Aorta (tissue), 5 donors: Measurements from ENCODE around the gene SHROOM1. TPM values are rescaled to one million over a fixed set of nuclear protein-coding genes. Genes with fewer than 3 reads are reported as not detected.
A peak's percentile ranks its signal among the peaks of the same experiment; 100 is the strongest.

Source experiments
- ATAC-seq: fragments of 200-7000 bp; cut with Tn5 transposase; one replicate; pipeline ENCODE4 v1.9.1; 2022; ENCODE audit warnings: moderate library complexity; ENCODE audit not compliant: low FRiP score
- DNase-seq, 2 donors: peaks; one replicate each; pipeline ENCODE4 v3.0.0-alpha.2; 2020
- H3K27ac ChIP-seq, 2 donors: one replicate each; pipeline ENCODE4 v1.5.1; 2013; ENCODE audit warnings: low read length in 2 of 2, mild to moderate bottlenecking in 2 of 2, moderate library complexity in 2 of 2, control low read depth in 1 of 2, inconsistent platforms in 1 of 2, low read depth in 1 of 2
- H3K27me3 ChIP-seq, 2 donors: one replicate each; pipeline ENCODE4 v1.6.1; 2013; ENCODE audit warnings: control low read depth in 1 of 2, low read length in 1 of 2, mild to moderate bottlenecking in 1 of 2, moderate library complexity in 1 of 2; ENCODE audit not compliant: insufficient read depth in 2 of 2, control insufficient read depth in 1 of 2
- H3K36me3 ChIP-seq, 2 donors: one replicate each; pipeline ENCODE4 v1.6.1; 2013; ENCODE audit warnings: control low read depth in 1 of 2, low read length in 1 of 2, mild to moderate bottlenecking in 1 of 2; ENCODE audit not compliant: insufficient read depth in 2 of 2, control insufficient read depth in 1 of 2
- H3K4me1 ChIP-seq, 2 donors: one replicate each; pipeline ENCODE4 v1.6.1; 2013; ENCODE audit warnings: low read length in 2 of 2, control low read depth in 1 of 2, mild to moderate bottlenecking in 1 of 2, moderate library complexity in 1 of 2; ENCODE audit not compliant: insufficient read depth in 2 of 2, control insufficient read depth in 1 of 2
- H3K4me3 ChIP-seq, 2 donors: one replicate each; pipeline ENCODE4 v1.5.1; 2013; ENCODE audit warnings: low read length in 2 of 2, control low read depth in 1 of 2, mild to moderate bottlenecking in 1 of 2
- H3K9me3 ChIP-seq: one replicate; pipeline ENCODE4 v1.6.1; 2013; ENCODE audit warnings: mild to moderate bottlenecking, low read length; ENCODE audit not compliant: control insufficient read depth
- WGBS, 2 donors: extraction: QIAGEN DNeasy Blood & Tissue Kit; methylation state at CpG; one replicate each; pipeline ENCODE4 v1.1.7; 2013; 5-methylcytosine and 5-hydroxymethylcytosine counted together
- intact Hi-C, 2 donors: fragments of 100-400 bp; cut with DNase I; formaldehyde crosslinking; loops; one replicate each; pipeline versions ENCODE4 v1.14.2 to v1.15.0; 2022
- polyA plus RNA-seq, 2 donors: library from polyadenylated mRNA; stranded (reverse); fragments of 200-250 nt; gene quantifications; one replicate each; pipeline ENCODE4 v1.2.3, GENCODE V29; 2013
- total RNA-seq, 2 donors: library from RNA; stranded (reverse); fragmentation: NEBNext Ultra II Directional; extraction: Animal tissue kit (Norgen Biotek cat#: 25700); gene quantifications; one replicate each; pipeline ENCODE4 v1.2.1, GENCODE V29; 2021
- donor health status: healthy with polysubstance abuse.
- donor health status: Bipolar disorder and iron deficiency.
- donor health status: DM: no; HTN: no; CAD: no.
- donor health status: DM: no; HTN: no; CAD: no.
- donor health status: DM: yes; HTN: yes; CAD: no.

SHROOM1 gene
- total and polyA plus RNA-seq, 4 donors: 1.4 to 15.0 (median 8.9) TPM

GRCh38 chr5:132785365-132785764 is 45.1 kb downstream of the SHROOM1 start:
- 5 to 9% methylated on average over 5 of the region's 5 CpGs for WGBS, 2 donors
- no peak for ATAC-seq
- Histone ChIP-seq H3K36me3 (no peaks in the 10 kb centered on the region), H3K4me3 (no peak overlapping the region), H3K27ac (no peak overlapping the region), H3K9me3 (no peaks in the 10 kb centered on the region), H3K27me3 (no peaks in the 10 kb centered on the region), H3K4me1 (peaks cover 0 to 9% of the 10 kb centered on the region in 2 donors)
- intact Hi-C loops: no loop called here
- no peak for DNase-seq

GRCh38 chr5:132782101-132782500 is 48.3 kb downstream of the SHROOM1 start:
- intact Hi-C loops: no loop called here
- no peaks in the 10 kb centered on the region for H3K36me3 ChIP-seq
- WGBS, 2 donors: 51 to 68% methylated on average over 4 of the region's 4 CpGs
- peaks cover 0 to 8% of the 10 kb centered on the region in 2 donors for H3K4me1 ChIP-seq
- H3K27ac ChIP-seq: peak overlapping the region in 1 of 2 donors; percentile 42
- peak; percentile 19 to 55 for DNase-seq
- no peak for ATAC-seq
- H3K27me3 ChIP-seq: no peaks in the 10 kb centered on the region
- no peak overlapping the region for H3K4me3 ChIP-seq
- no peaks in the 10 kb centered on the region for H3K9me3 ChIP-seq

- ATAC-seq (no peak), DNase-seq (no peak)
- Histone ChIP-seq H3K27ac (no peak overlapping the region), H3K4me1 (peaks cover 0 to 8% of the 10 kb centered on the region in 2 donors), H3K27me3 (no peaks in the 10 kb centered on the region), H3K9me3 (no peaks in the 10 kb centered on the region), H3K4me3 (no peak overlapping the region), H3K36me3 (no peaks in the 10 kb centered on the region)
- intact Hi-C loops: no loop called here
- 97 to 98% methylated on average over 4 of the region's 4 CpGs for WGBS, 2 donors
Measured at GRCh38 chr5:132781029-132781428, 49.4 kb downstream of the SHROOM1 start.

- Histone ChIP-seq H3K4me3 (no peak overlapping the region), H3K4me1 (peaks cover 0 to 8% of the 10 kb centered on the region in 2 donors), H3K9me3 (no peaks in the 10 kb centered on the region), H3K27me3 (no peaks in the 10 kb centered on the region), H3K27ac (no peak overlapping the region), H3K36me3 (no peaks in the 10 kb centered on the region)
- intact Hi-C loops: no loop called here
- WGBS, 2 donors: 91 to 97% methylated on average over 1 of the region's 1 CpG
- ATAC-seq (no peak), DNase-seq (no peak)
Measured at GRCh38 chr5:132780577-132780976, 49.9 kb downstream of the SHROOM1 start.

- no peak for ATAC-seq
- no peaks in the 10 kb centered on the region for H3K36me3 ChIP-seq
- H3K27ac ChIP-seq: no peak overlapping the region
- 80 to 82% methylated on average over 3 of the region's 3 CpGs for WGBS, 2 donors
- no peak overlapping the region for H3K4me3 ChIP-seq
- no peaks in the 10 kb centered on the region for H3K27me3 ChIP-seq
- peaks cover 0 to 4% of the 10 kb centered on the region in 2 donors for H3K4me1 ChIP-seq
- no peak for DNase-seq
- intact Hi-C loops: no loop called here
- H3K9me3 ChIP-seq: no peaks in the 10 kb centered on the region
Measured at GRCh38 chr5:132779961-132780360, 50.5 kb downstream of the SHROOM1 start.

GRCh38 chr5:132778856-132779255 is 51.6 kb downstream of the SHROOM1 start:
- WGBS, 2 donors: 72% methylated on average over 5 of the region's 5 CpGs
- DNase-seq (no peak), ATAC-seq (no peak)
- H3K4me1 ChIP-seq: peaks cover 1 to 4% of the 10 kb centered on the region in 2 donors
- no peak overlapping the region for H3K27ac ChIP-seq
- H3K4me3 ChIP-seq: no peak overlapping the region
- intact Hi-C loops: no loop called here
- no peaks in the 10 kb centered on the region for H3K9me3 ChIP-seq
- H3K27me3 ChIP-seq: no peaks in the 10 kb centered on the region
- H3K36me3 ChIP-seq: no peaks in the 10 kb centered on the region

- 47 to 54% methylated on average over 4 of the region's 4 CpGs for WGBS, 2 donors
- H3K9me3 ChIP-seq: no peaks in the 10 kb centered on the region
- peak overlapping the region in 1 of 2 donors; percentile 97 for H3K4me3 ChIP-seq
- H3K27me3 ChIP-seq: no peaks in the 10 kb centered on the region
- peaks cover 4 to 5% of the 10 kb centered on the region in 2 donors for H3K4me1 ChIP-seq
- peak overlapping the region in 1 of 2 donors; percentile 91 for H3K27ac ChIP-seq
- ATAC-seq (no peak), DNase-seq (no peak)
- intact Hi-C loops: no loop called here
- no peaks in the 10 kb centered on the region for H3K36me3 ChIP-seq
Measured at GRCh38 chr5:132778129-132778528, 52.3 kb downstream of the SHROOM1 start.

- WGBS, 2 donors: 0 to 1% methylated on average over 54 to 82 of the region's 82 CpGs
Measured at GRCh38 chr5:132777209-132778069, 53.0 kb downstream of the SHROOM1 start, which contains the start of gene SEPTIN8. TSS of gene SEPTIN8 (minus strand) at chr5:132777239. CDS start at chr5:132777137, 102 bp downstream.

GRCh38 chr5:132776938-132777208 is 53.6 kb downstream of the SHROOM1 start:
- Histone ChIP-seq H3K9me3 (no peaks in the 10 kb centered on the region), H3K27me3 (no peaks in the 10 kb centered on the region), H3K36me3 (no peaks in the 10 kb centered on the region), H3K4me3 (peak overlapping the region; percentile 90 to 97), H3K27ac (peak overlapping the region; percentile 65 to 83), H3K4me1 (peaks cover 0 to 8% of the 10 kb centered on the region in 2 donors)
- intact Hi-C loops: no loop called here
- DNase-seq (no peak), ATAC-seq (no peak)
- 1% methylated on average over 15 to 40 of the region's 40 CpGs for WGBS, 2 donors

More at GRCh38 chr5:132777209-132778069, 53.0 kb downstream of the SHROOM1 start, which contains the start of gene SEPTIN8:
- DNase-seq: peak; percentile 74 to 88
- peak; percentile 77 for ATAC-seq
- H3K4me3 ChIP-seq: peak within 1 kb of the TSS; percentile 90 to 97
- no peaks in the 10 kb centered on the region for H3K36me3 ChIP-seq
- peak within 1 kb of the TSS; percentile 83 to 91 for H3K27ac ChIP-seq
- peaks cover 4 to 5% of the 10 kb centered on the region in 2 donors for H3K4me1 ChIP-seq
- intact Hi-C loops: no loop called here
- no peaks in the 10 kb centered on the region for H3K9me3 ChIP-seq
- no peaks in the 10 kb centered on the region for H3K27me3 ChIP-seq
